Measurements from ENCODE around the gene SPAG16.

The SPAG16 gene

DNA sequence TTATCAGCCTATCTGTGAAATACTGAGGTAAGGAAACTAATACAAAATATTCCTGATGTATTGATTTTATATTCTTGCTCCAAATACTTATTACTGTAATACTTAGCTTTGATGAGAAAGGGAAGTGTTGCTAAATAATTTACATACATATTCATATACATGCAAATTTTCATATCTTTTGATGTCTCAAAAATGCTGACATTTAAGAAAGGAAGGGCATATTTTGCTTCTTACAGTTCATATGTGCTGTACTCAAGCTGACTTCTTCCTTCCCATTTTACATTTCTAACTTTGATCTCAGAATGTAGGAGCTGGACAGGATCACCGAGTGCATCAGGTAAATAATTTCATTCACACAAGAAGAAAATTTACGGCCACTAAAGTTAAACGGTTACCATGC is 727.4 kb downstream of the SPAG16 start:
- Histone ChIP-seq H3K27me3 (ENCODE audit: insufficient read depth, low read length, poor library complexity, severe bottlenecking) (no peaks in the 10 kb centered on the region), H3K9me3 (ENCODE audit: insufficient read depth, low read depth, low read length) (no peaks in the 10 kb centered on the region), H3K9me2 (replicated peaks; ENCODE audit: low read depth, low read length) (no peaks in the 10 kb centered on the region), H3K9ac (ENCODE audit: low read depth, low read length, poor library complexity, severe bottlenecking) (no peak overlapping the region), H2AFZ (ENCODE audit: low read length) (no peak overlapping the region), H3K4me1 (ENCODE audit: insufficient read depth, low read length, poor library complexity, severe bottlenecking) (no peaks in the 10 kb centered on the region), H3F3A (ENCODE audit: low read depth) (no peaks in the 10 kb centered on the region), H3K36me3 (ENCODE audit: insufficient read depth, low read length) (no peaks in the 10 kb centered on the region), H3K4me3 (ENCODE audit: low read length, poor library complexity, severe bottlenecking) (no peak overlapping the region), H3K4me2 (ENCODE audit: low read depth, low read length, poor library complexity, severe bottlenecking) (no peak overlapping the region), H3K79me2 (ENCODE audit: insufficient read depth, low read length) (no peaks in the 10 kb centered on the region), H4K20me1 (ENCODE audit: insufficient read depth, low read length, poor library complexity, severe bottlenecking) (no peaks in the 10 kb centered on the region)
- TF ChIP-seq CTCF (conservative IDR thresholded peaks at IDR 0.05; ENCODE audit: low read length) (no peak), EZH2phosphoT487 (IDR thresholded peaks at IDR 0.05; ENCODE audit: borderline replicate concordance) (no peak)

- Histone ChIP-seq H3K9me2 (replicated peaks; ENCODE audit: low read depth, low read length) (no peaks in the 10 kb centered on the region), H3K79me2 (ENCODE audit: insufficient read depth, low read length) (no peaks in the 10 kb centered on the region), H3F3A (ENCODE audit: low read depth) (no peaks in the 10 kb centered on the region), H3K4me3 (ENCODE audit: low read length, poor library complexity, severe bottlenecking) (no peak overlapping the region), H3K4me1 (ENCODE audit: insufficient read depth, low read length, poor library complexity, severe bottlenecking) (no peaks in the 10 kb centered on the region), H4K20me1 (ENCODE audit: insufficient read depth, low read length, poor library complexity, severe bottlenecking) (no peaks in the 10 kb centered on the region), H3K9me3 (ENCODE audit: insufficient read depth, low read depth, low read length) (no peaks in the 10 kb centered on the region), H3K9ac (ENCODE audit: low read depth, low read length, poor library complexity, severe bottlenecking) (no peak overlapping the region), H2AFZ (ENCODE audit: low read length) (no peak overlapping the region), H3K27me3 (ENCODE audit: insufficient read depth, low read length, poor library complexity, severe bottlenecking) (no peaks in the 10 kb centered on the region), H3K36me3 (ENCODE audit: insufficient read depth, low read length) (no peaks in the 10 kb centered on the region), H3K4me2 (ENCODE audit: low read depth, low read length, poor library complexity, severe bottlenecking) (no peak overlapping the region)
- no peak for TF ChIP-seq EZH2phosphoT487 (IDR thresholded peaks at IDR 0.05; ENCODE audit: borderline replicate concordance)
- no peak for TF ChIP-seq CTCF (conservative IDR thresholded peaks at IDR 0.05; ENCODE audit: low read length)
These were observed 730.4 kb downstream of the SPAG16 start for GRCh38 chr2:214014551-214015220.

DNA sequence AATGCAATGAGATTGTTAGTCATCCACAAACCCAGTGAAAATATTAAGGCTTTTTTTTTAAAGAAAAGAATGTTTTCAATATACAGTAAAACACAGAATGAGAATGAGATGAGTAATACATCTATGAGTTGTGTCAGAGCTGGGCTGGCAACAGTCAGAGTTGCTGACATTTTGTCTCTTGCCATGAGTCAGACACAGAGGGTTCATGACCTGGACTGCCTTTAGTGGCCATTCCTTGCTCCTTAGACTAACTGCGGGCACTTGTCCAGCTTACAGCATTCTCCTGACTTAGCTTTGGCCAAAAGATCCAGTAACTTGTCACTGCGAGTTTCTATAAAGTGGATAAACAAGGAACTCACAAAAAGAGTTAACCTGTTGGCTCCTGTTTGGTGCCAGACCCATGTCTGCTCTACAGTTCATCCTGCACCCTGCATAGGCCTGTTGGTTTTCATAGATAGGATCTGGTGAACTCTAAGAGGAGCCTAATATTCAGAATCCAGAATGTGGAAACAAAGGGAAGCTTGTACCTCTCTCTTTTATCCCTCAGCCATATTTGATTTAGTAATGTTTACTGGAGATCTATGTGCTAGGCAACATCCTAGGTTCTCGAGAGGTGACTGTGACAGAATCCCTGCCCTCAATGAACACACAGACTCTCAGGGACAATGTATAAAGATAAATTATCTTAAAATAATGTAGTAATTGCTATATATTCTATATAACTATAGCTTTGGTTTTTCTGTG is 735.1 kb downstream of the SPAG16 start:
- no peak for TF ChIP-seq CTCF (conservative IDR thresholded peaks at IDR 0.05; ENCODE audit: low read length)
- TF ChIP-seq EZH2phosphoT487 (IDR thresholded peaks at IDR 0.05; ENCODE audit: borderline replicate concordance), result no peak
- no peaks in the 10 kb centered on the region for H3F3A ChIP-seq (ENCODE audit: low read depth)
- no peaks in the 10 kb centered on the region for H3K9me2 ChIP-seq (replicated peaks; ENCODE audit: low read depth, low read length)
- H3K9me3 ChIP-seq (ENCODE audit: insufficient read depth, low read depth, low read length), result no peaks in the 10 kb centered on the region
- no peak overlapping the region for H2AFZ ChIP-seq (ENCODE audit: low read length)
- no peaks in the 10 kb centered on the region for H4K20me1 ChIP-seq (ENCODE audit: insufficient read depth, low read length, poor library complexity, severe bottlenecking)
- H3K4me2 ChIP-seq (ENCODE audit: low read depth, low read length, poor library complexity, severe bottlenecking), result no peak overlapping the region
- H3K27me3 ChIP-seq (ENCODE audit: insufficient read depth, low read length, poor library complexity, severe bottlenecking), result no peaks in the 10 kb centered on the region
- H3K9ac ChIP-seq (ENCODE audit: low read depth, low read length, poor library complexity, severe bottlenecking), result no peak overlapping the region
- no peak overlapping the region for H3K4me3 ChIP-seq (ENCODE audit: low read length, poor library complexity, severe bottlenecking)
- no peaks in the 10 kb centered on the region for H3K79me2 ChIP-seq (ENCODE audit: insufficient read depth, low read length)
- no peaks in the 10 kb centered on the region for H3K36me3 ChIP-seq (ENCODE audit: insufficient read depth, low read length)
- H3K4me1 ChIP-seq (ENCODE audit: insufficient read depth, low read length, poor library complexity, severe bottlenecking), result no peaks in the 10 kb centered on the region
